ENCODE measurements around the gene PLSCR2.

- TF ChIP-seq CTCF (IDR thresholded peaks at IDR 0.05; ENCODE audit: insufficient read depth, low read length, poor library complexity, severe bottlenecking) (no peak), EZH2phosphoT487 (conservative IDR thresholded peaks at IDR 0.05; ENCODE audit: low read length) (no peak)
These were observed 78.4 kb downstream of the PLSCR2 start for GRCh38 chr3:146390957-146391356.
